ENCODE data around the gene CAPN9.

CAPN9 gene

DNA sequence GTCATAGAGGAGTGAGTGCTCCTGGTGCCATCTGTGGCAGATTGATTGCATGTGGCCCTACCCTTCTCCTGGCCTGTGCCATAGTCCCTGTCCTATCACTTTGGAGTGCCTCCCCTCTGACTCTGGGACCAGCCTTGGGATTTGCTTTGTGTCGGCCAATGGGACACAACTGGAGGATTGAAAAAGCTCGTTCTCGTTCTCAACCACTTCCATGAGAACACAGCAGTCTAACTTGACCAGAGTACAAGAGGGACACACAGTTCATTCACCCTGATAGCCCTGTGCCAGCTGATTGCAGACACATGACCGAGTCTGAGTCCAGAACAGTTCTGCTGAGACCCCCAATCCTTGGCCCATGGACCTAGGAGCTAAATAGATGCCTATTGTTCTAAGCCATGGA, 73.4 kb downstream of the CAPN9 start:
- H3K4me1 ChIP-seq (ENCODE audit: control insufficient read depth in 2 of 2, insufficient read depth in 2 of 2, low read length in 2 of 2) = peaks cover 0 to 6% of the 10 kb centered on the region in 2 donors
- H3K27me3 ChIP-seq (ENCODE audit: control insufficient read depth in 2 of 2, insufficient read depth in 2 of 2, low read length in 2 of 2) = no peaks in the 10 kb centered on the region
- H3K9me3 ChIP-seq (ENCODE audit: control insufficient read depth in 2 of 2, low read length in 2 of 2) = no peaks in the 10 kb centered on the region
- no peak overlapping the region for H3K9ac ChIP-seq (ENCODE audit: low read depth in 1 of 2, low read length in 2 of 2)
- no peak overlapping the region for H3K27ac ChIP-seq (ENCODE audit: low read depth in 2 of 2, low read length in 2 of 2)
- H3K4me3 ChIP-seq (ENCODE audit: low read length in 2 of 2) = no peak overlapping the region
- H3K36me3 ChIP-seq (ENCODE audit: control insufficient read depth in 2 of 2, insufficient read depth in 2 of 2, low read length in 2 of 2) = no peaks in the 10 kb centered on the region

- no peaks in the 10 kb centered on the region for H3K9me3 ChIP-seq (ENCODE audit: control insufficient read depth in 2 of 2, low read length in 2 of 2)
- no peak overlapping the region for H3K4me3 ChIP-seq (ENCODE audit: low read length in 2 of 2)
- no peak overlapping the region for H3K9ac ChIP-seq (ENCODE audit: low read depth in 1 of 2, low read length in 2 of 2)
- no peak overlapping the region for H3K27ac ChIP-seq (ENCODE audit: low read depth in 2 of 2, low read length in 2 of 2)
- no peaks in the 10 kb centered on the region for H3K36me3 ChIP-seq (ENCODE audit: control insufficient read depth in 2 of 2, insufficient read depth in 2 of 2, low read length in 2 of 2)
- peaks cover 0 to 6% of the 10 kb centered on the region in 2 donors for H3K4me1 ChIP-seq (ENCODE audit: control insufficient read depth in 2 of 2, insufficient read depth in 2 of 2, low read length in 2 of 2)
- H3K27me3 ChIP-seq (ENCODE audit: control insufficient read depth in 2 of 2, insufficient read depth in 2 of 2, low read length in 2 of 2) = no peaks in the 10 kb centered on the region
These were observed 74.2 kb downstream of the CAPN9 start for GRCh38 chr1:230821346-230821745.

DNA sequence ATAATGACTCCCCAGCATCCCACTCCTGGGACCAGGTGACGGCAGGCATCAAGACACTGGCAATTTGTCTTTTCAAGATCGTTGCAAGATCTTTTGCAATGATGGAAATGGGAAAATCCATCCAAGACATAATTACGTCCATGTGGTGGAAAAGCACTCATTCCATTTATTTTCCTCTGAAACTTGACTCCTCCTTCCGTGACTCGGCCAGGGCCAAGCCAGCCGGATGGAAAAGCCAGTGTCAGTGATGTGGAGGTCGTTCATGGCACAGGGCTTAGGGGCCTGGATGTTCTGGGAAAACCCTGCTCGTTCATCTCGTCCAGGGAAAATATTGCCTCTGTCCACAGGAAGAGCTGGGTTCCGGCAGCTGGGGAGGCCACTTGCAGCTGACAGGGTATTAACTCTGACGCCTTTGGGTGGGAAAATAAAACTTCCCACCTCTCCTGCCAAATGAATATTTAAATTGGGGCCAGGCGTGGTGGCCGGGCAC, 74.9 kb downstream of the CAPN9 start:
- no peaks in the 10 kb centered on the region for H3K36me3 ChIP-seq (ENCODE audit: control insufficient read depth in 2 of 2, insufficient read depth in 2 of 2, low read length in 2 of 2)
- no peak overlapping the region for H3K27ac ChIP-seq (ENCODE audit: low read depth in 2 of 2, low read length in 2 of 2)

GRCh38 chr1:230823426-230823825, 76.2 kb downstream of the CAPN9 start:
- Histone ChIP-seq H3K4me1 (ENCODE audit: control insufficient read depth in 2 of 2, insufficient read depth in 2 of 2, low read length in 2 of 2) (peaks cover 0 to 6% of the 10 kb centered on the region in 2 donors), H3K4me3 (ENCODE audit: low read length in 2 of 2) (no peak overlapping the region), H3K9me3 (ENCODE audit: control insufficient read depth in 2 of 2, low read length in 2 of 2) (no peaks in the 10 kb centered on the region), H3K36me3 (ENCODE audit: control insufficient read depth in 2 of 2, insufficient read depth in 2 of 2, low read length in 2 of 2) (no peaks in the 10 kb centered on the region), H3K27me3 (ENCODE audit: control insufficient read depth in 2 of 2, insufficient read depth in 2 of 2, low read length in 2 of 2) (no peaks in the 10 kb centered on the region), H3K27ac (ENCODE audit: low read depth in 2 of 2, low read length in 2 of 2) (no peak overlapping the region), H3K9ac (ENCODE audit: low read depth in 1 of 2, low read length in 2 of 2) (no peak overlapping the region)

More for the DNA sequence above, 74.9 kb downstream of the CAPN9 start:
- Histone ChIP-seq H3K9ac (ENCODE audit: low read depth in 1 of 2, low read length in 2 of 2) (no peak overlapping the region), H3K4me3 (ENCODE audit: low read length in 2 of 2) (no peak overlapping the region), H3K9me3 (ENCODE audit: control insufficient read depth in 2 of 2, low read length in 2 of 2) (no peaks in the 10 kb centered on the region), H3K27me3 (ENCODE audit: control insufficient read depth in 2 of 2, insufficient read depth in 2 of 2, low read length in 2 of 2) (no peaks in the 10 kb centered on the region), H3K4me1 (ENCODE audit: control insufficient read depth in 2 of 2, insufficient read depth in 2 of 2, low read length in 2 of 2) (peaks cover 0 to 6% of the 10 kb centered on the region in 2 donors)

DNA sequence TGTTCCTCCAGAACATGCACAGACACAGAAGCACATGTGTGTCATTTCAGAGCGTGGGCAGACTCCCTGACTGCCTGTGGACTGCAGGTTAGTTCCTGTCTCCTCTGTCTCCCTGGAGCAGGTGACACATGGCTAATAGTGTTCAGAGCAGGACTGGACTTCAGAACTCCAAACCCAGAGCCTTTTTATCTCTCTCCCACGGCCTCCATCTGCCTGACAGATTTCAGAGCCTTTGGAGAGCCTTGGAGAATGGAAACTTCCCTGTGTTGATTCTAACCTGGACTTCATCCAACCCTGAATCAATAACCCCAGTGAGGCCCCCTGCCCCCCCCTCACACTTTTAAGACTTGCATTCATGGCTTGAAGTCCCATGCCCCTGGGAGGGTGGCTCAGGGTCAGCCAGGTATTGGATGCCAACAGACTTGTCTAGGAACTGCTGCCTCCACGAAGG, 76.8 kb downstream of the CAPN9 start:
- Histone ChIP-seq H3K27ac (ENCODE audit: low read depth in 2 of 2, low read length in 2 of 2) (no peak overlapping the region), H3K27me3 (ENCODE audit: control insufficient read depth in 2 of 2, insufficient read depth in 2 of 2, low read length in 2 of 2) (no peaks in the 10 kb centered on the region)

DNA sequence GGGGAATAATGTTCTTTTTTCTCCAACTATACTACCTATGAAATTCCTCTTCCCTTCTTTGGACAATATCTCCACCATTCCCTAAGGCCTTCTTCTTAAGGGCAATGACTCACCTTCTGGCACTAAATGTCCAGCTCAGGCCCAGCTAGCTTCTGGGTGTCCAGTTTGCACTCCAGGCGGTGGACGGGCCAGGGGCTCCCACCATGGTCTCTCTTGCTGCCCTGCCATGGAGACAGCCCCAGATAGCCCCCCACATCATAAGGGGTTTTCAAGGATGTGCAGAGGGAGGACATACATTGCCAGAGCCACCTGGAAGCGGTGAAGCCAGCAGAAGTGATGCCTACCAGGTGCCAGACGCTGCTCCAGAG, 77.3 kb downstream of the CAPN9 start:
- peaks cover 0 to 6% of the 10 kb centered on the region in 2 donors for H3K4me1 ChIP-seq (ENCODE audit: control insufficient read depth in 2 of 2, insufficient read depth in 2 of 2, low read length in 2 of 2)

More for the DNA sequence above, 76.8 kb downstream of the CAPN9 start:
- Histone ChIP-seq H3K9ac (ENCODE audit: low read depth in 1 of 2, low read length in 2 of 2) (no peak overlapping the region), H3K36me3 (ENCODE audit: control insufficient read depth in 2 of 2, insufficient read depth in 2 of 2, low read length in 2 of 2) (no peaks in the 10 kb centered on the region), H3K9me3 (ENCODE audit: control insufficient read depth in 2 of 2, low read length in 2 of 2) (no peaks in the 10 kb centered on the region), H3K4me3 (ENCODE audit: low read length in 2 of 2) (no peak overlapping the region), H3K4me1 (ENCODE audit: control insufficient read depth in 2 of 2, insufficient read depth in 2 of 2, low read length in 2 of 2) (peaks cover 0 to 6% of the 10 kb centered on the region in 2 donors)

DNA sequence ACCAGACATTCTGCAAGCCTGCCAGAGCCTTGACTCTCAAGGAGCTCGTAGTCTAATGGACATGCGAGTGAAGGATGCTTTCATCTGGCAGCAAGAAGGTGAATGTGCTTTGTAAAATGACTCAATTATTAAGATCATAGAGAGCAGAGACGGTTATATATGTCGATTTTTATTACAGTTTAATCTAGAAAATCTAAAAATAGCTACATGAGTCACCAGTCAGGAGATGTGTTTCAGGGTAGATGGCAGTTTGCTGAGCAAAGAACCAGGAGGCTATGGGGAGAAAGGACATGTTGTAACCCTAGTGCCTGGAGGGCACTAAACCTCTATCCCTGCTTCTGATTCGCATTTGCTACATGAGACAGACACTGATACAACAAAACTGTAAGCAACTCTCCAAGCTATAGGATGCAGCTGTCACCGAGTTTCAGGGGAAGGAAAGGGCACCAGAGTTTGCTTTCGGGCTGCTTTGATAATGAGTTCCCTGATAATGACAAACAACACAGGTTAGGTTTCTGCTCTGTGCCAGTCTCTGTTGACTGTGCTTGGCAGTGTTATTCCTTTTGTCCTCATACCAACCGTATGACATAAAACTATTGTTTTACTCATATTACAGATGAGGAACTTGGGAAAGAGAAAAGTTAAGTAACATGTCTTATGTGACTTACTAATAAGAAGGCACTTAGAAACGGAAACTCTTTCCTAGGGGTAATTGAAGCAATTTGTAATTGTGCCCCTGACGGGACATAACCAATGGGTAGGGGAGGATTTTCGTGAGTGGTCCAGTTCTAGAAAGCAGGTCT, 77.9 kb downstream of the CAPN9 start:
- H3K27ac ChIP-seq (ENCODE audit: low read depth in 2 of 2, low read length in 2 of 2) = no peak overlapping the region
- H3K9me3 ChIP-seq (ENCODE audit: control insufficient read depth in 2 of 2, low read length in 2 of 2) = no peaks in the 10 kb centered on the region
- no peak overlapping the region for H3K9ac ChIP-seq (ENCODE audit: low read depth in 1 of 2, low read length in 2 of 2)
- no peaks in the 10 kb centered on the region for H3K36me3 ChIP-seq (ENCODE audit: control insufficient read depth in 2 of 2, insufficient read depth in 2 of 2, low read length in 2 of 2)
- H3K4me1 ChIP-seq (ENCODE audit: control insufficient read depth in 2 of 2, insufficient read depth in 2 of 2, low read length in 2 of 2) = peaks cover 0 to 6% of the 10 kb centered on the region in 2 donors
- H3K27me3 ChIP-seq (ENCODE audit: control insufficient read depth in 2 of 2, insufficient read depth in 2 of 2, low read length in 2 of 2) = no peaks in the 10 kb centered on the region
- H3K4me3 ChIP-seq (ENCODE audit: low read length in 2 of 2) = no peak overlapping the region

More for the DNA sequence above, 77.3 kb downstream of the CAPN9 start:
- no peak overlapping the region for H3K9ac ChIP-seq (ENCODE audit: low read depth in 1 of 2, low read length in 2 of 2)
- H3K9me3 ChIP-seq (ENCODE audit: control insufficient read depth in 2 of 2, low read length in 2 of 2) = no peaks in the 10 kb centered on the region
- no peaks in the 10 kb centered on the region for H3K36me3 ChIP-seq (ENCODE audit: control insufficient read depth in 2 of 2, insufficient read depth in 2 of 2, low read length in 2 of 2)
- H3K4me3 ChIP-seq (ENCODE audit: low read length in 2 of 2) = no peak overlapping the region
- H3K27ac ChIP-seq (ENCODE audit: low read depth in 2 of 2, low read length in 2 of 2) = no peak overlapping the region
- H3K27me3 ChIP-seq (ENCODE audit: control insufficient read depth in 2 of 2, insufficient read depth in 2 of 2, low read length in 2 of 2) = no peaks in the 10 kb centered on the region

GRCh38 chr1:230825761-230826160, 78.6 kb downstream of the CAPN9 start:
- no peaks in the 10 kb centered on the region for H3K36me3 ChIP-seq (ENCODE audit: control insufficient read depth in 2 of 2, insufficient read depth in 2 of 2, low read length in 2 of 2)
- H3K4me1 ChIP-seq (ENCODE audit: control insufficient read depth in 2 of 2, insufficient read depth in 2 of 2, low read length in 2 of 2) = peaks cover 0 to 6% of the 10 kb centered on the region in 2 donors
- H3K9me3 ChIP-seq (ENCODE audit: control insufficient read depth in 2 of 2, low read length in 2 of 2) = no peaks in the 10 kb centered on the region
- H3K9ac ChIP-seq (ENCODE audit: low read depth in 1 of 2, low read length in 2 of 2) = no peak overlapping the region
- no peak overlapping the region for H3K27ac ChIP-seq (ENCODE audit: low read depth in 2 of 2, low read length in 2 of 2)
- H3K4me3 ChIP-seq (ENCODE audit: low read length in 2 of 2) = no peak overlapping the region
- H3K27me3 ChIP-seq (ENCODE audit: control insufficient read depth in 2 of 2, insufficient read depth in 2 of 2, low read length in 2 of 2) = no peaks in the 10 kb centered on the region

DNA sequence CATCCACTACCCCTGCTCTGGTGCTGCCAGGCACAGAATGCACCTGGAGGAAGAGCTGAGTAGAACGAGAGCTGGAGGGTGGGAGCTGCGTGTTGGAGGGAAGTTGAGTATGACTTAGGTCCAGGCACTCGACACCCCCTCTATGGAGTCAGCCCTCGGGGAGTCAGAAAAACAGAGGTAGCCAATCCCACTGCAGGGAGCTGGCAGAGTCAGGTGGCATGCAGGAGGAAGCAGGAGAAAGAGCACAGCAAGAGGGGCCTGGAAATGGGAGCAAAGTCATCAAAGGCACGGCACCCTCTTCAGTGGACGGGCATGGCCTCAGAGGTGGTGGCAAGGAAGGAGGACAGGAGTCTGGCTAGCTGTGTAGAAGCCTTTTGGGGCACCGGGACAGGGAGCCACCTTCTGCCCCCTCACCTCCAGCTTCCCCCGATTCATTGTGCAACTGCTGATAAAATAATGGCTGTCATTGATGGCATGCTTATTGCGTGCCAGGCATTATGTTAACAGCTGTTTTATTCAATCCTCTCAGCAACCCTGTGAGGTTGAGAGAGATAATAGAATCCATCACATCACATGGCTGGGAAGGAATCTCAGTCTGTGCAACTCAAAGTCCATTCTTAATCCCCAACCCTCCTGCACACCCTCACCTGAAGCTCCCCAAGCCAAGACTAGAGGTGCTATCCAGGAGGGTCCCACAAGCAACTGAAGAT, 79.1 kb downstream of the CAPN9 start:
- H3K27ac ChIP-seq (ENCODE audit: low read depth in 2 of 2, low read length in 2 of 2) = no peak overlapping the region
- no peak overlapping the region for H3K9ac ChIP-seq (ENCODE audit: low read depth in 1 of 2, low read length in 2 of 2)

GRCh38 chr1:230827081-230827681, 80.0 kb downstream of the CAPN9 start:
- no peak overlapping the region for H3K9ac ChIP-seq (ENCODE audit: low read depth in 1 of 2, low read length in 2 of 2)
- H3K9me3 ChIP-seq (ENCODE audit: control insufficient read depth in 2 of 2, low read length in 2 of 2) = no peaks in the 10 kb centered on the region
- no peak overlapping the region for H3K4me3 ChIP-seq (ENCODE audit: low read length in 2 of 2)
- no peak overlapping the region for H3K27ac ChIP-seq (ENCODE audit: low read depth in 2 of 2, low read length in 2 of 2)
- no peaks in the 10 kb centered on the region for H3K27me3 ChIP-seq (ENCODE audit: control insufficient read depth in 2 of 2, insufficient read depth in 2 of 2, low read length in 2 of 2)
- no peaks in the 10 kb centered on the region for H3K36me3 ChIP-seq (ENCODE audit: control insufficient read depth in 2 of 2, insufficient read depth in 2 of 2, low read length in 2 of 2)
- H3K4me1 ChIP-seq (ENCODE audit: control insufficient read depth in 2 of 2, insufficient read depth in 2 of 2, low read length in 2 of 2) = peaks cover 0 to 6% of the 10 kb centered on the region in 2 donors

More for the DNA sequence above, 79.1 kb downstream of the CAPN9 start:
- peaks cover 0 to 6% of the 10 kb centered on the region in 2 donors for H3K4me1 ChIP-seq (ENCODE audit: control insufficient read depth in 2 of 2, insufficient read depth in 2 of 2, low read length in 2 of 2)
- no peaks in the 10 kb centered on the region for H3K36me3 ChIP-seq (ENCODE audit: control insufficient read depth in 2 of 2, insufficient read depth in 2 of 2, low read length in 2 of 2)
- no peak overlapping the region for H3K4me3 ChIP-seq (ENCODE audit: low read length in 2 of 2)
- H3K27me3 ChIP-seq (ENCODE audit: control insufficient read depth in 2 of 2, insufficient read depth in 2 of 2, low read length in 2 of 2) = no peaks in the 10 kb centered on the region
- no peaks in the 10 kb centered on the region for H3K9me3 ChIP-seq (ENCODE audit: control insufficient read depth in 2 of 2, low read length in 2 of 2)
